Mucosa of stomach (tissue), 1 donor: Measurements from ENCODE around the gene PKD2L2.
"Not testable (repeated sequence)": the region's sequence is repeated elsewhere in the genome, so short reads cannot be mapped to it uniquely, and the experiment has no call there.

Source experiments
- H3K27me3 ChIP-seq: one replicate; pipeline ENCODE4 v1.7.0; 2013; ENCODE audit warnings: mild to moderate bottlenecking, low read length; ENCODE audit not compliant: control insufficient read depth, insufficient read depth
- H3K36me3 ChIP-seq: one replicate; pipeline ENCODE4 v1.7.0; 2013; ENCODE audit warnings: low read length; ENCODE audit not compliant: control insufficient read depth, insufficient read depth
- H3K4me1 ChIP-seq: one replicate; pipeline ENCODE4 v1.7.0; 2013; ENCODE audit warnings: mild to moderate bottlenecking, low read length; ENCODE audit not compliant: control insufficient read depth, insufficient read depth
- H3K4me3 ChIP-seq: one replicate; pipeline ENCODE4 v1.7.0; 2013; ENCODE audit warnings: low read length
- H3K9ac ChIP-seq: one replicate; pipeline ENCODE4 v1.7.0; 2013; ENCODE audit warnings: mild to moderate bottlenecking, low read length, moderate library complexity
- H3K9me3 ChIP-seq: one replicate; pipeline ENCODE4 v1.7.0; 2013; ENCODE audit warnings: mild to moderate bottlenecking, low read length, moderate library complexity; ENCODE audit not compliant: control insufficient read depth
- donor health status: Pancreatic carcinoma.

Gene PKD2L2

GRCh38 chr5:137935694-137936093 is 46.4 kb downstream of the PKD2L2 start:
- H3K27me3 ChIP-seq: no peaks in the 10 kb centered on the region
- H3K4me1 ChIP-seq: peaks cover 11% of the 10 kb centered on the region
- H3K9me3 ChIP-seq: no peaks in the 10 kb centered on the region
- H3K9ac ChIP-seq: no peak overlapping the region
- H3K4me3 ChIP-seq: no peak overlapping the region
- no peaks in the 10 kb centered on the region for H3K36me3 ChIP-seq

- no peaks in the 10 kb centered on the region for H3K9me3 ChIP-seq
- no peak overlapping the region for H3K4me3 ChIP-seq
- H3K36me3 ChIP-seq: peaks cover 4% of the 10 kb centered on the region
- H3K27me3 ChIP-seq: no peaks in the 10 kb centered on the region
- H3K4me1 ChIP-seq: peaks cover 6% of the 10 kb centered on the region
- no peak overlapping the region for H3K9ac ChIP-seq
Measured at GRCh38 chr5:137937994-137938750, 48.9 kb downstream of the PKD2L2 start.

- H3K9ac ChIP-seq: no peak overlapping the region
- H3K27me3 ChIP-seq: no peaks in the 10 kb centered on the region
- no peaks in the 10 kb centered on the region for H3K9me3 ChIP-seq
- H3K36me3 ChIP-seq: peaks cover 4% of the 10 kb centered on the region
- H3K4me1 ChIP-seq: peaks cover under 1% of the 10 kb centered on the region
- H3K4me3 ChIP-seq: no peak overlapping the region
Measured at GRCh38 chr5:137938751-137939143, 49.5 kb downstream of the PKD2L2 start.

GRCh38 chr5:137939331-137939730 is 50.1 kb downstream of the PKD2L2 start:
- H3K4me1 ChIP-seq: no peaks in the 10 kb centered on the region
- H3K36me3 ChIP-seq: peaks cover 4% of the 10 kb centered on the region
- H3K9me3 ChIP-seq: no peaks in the 10 kb centered on the region
- no peaks in the 10 kb centered on the region for H3K27me3 ChIP-seq
- H3K9ac ChIP-seq: no peak overlapping the region
- H3K4me3 ChIP-seq: no peak overlapping the region

- H3K4me1 ChIP-seq, H3K27me3 ChIP-seq, H3K4me3 ChIP-seq, H3K36me3 ChIP-seq, H3K9me3 ChIP-seq, H3K9ac ChIP-seq: not testable (repeated sequence)
Measured at GRCh38 chr5:137944280-137944679, 55.0 kb downstream of the PKD2L2 start.

- Histone ChIP-seq H3K4me1 (no peaks in the 10 kb centered on the region), H3K4me3 (no peak overlapping the region), H3K9me3 (no peaks in the 10 kb centered on the region), H3K9ac (no peak overlapping the region), H3K27me3 (no peaks in the 10 kb centered on the region), H3K36me3 (peaks cover 10% of the 10 kb centered on the region)
Measured at GRCh38 chr5:137945825-137946224, 56.6 kb downstream of the PKD2L2 start.

- no peaks in the 10 kb centered on the region for H3K9me3 ChIP-seq
- no peaks in the 10 kb centered on the region for H3K36me3 ChIP-seq
- H3K4me1 ChIP-seq: no peaks in the 10 kb centered on the region
- no peak overlapping the region for H3K4me3 ChIP-seq
- H3K9ac ChIP-seq: no peak overlapping the region
- H3K27me3 ChIP-seq: no peaks in the 10 kb centered on the region
Measured at GRCh38 chr5:137954131-137954879, 65.0 kb downstream of the PKD2L2 start.

GRCh38 chr5:137957948-137958347 is 68.7 kb downstream of the PKD2L2 start:
- no peaks in the 10 kb centered on the region for H3K27me3 ChIP-seq
- no peak overlapping the region for H3K4me3 ChIP-seq
- no peaks in the 10 kb centered on the region for H3K4me1 ChIP-seq
- H3K9ac ChIP-seq: no peak overlapping the region
- H3K36me3 ChIP-seq: no peaks in the 10 kb centered on the region
- H3K9me3 ChIP-seq: no peaks in the 10 kb centered on the region

- Histone ChIP-seq H3K9me3 (no peaks in the 10 kb centered on the region), H3K36me3 (no peaks in the 10 kb centered on the region), H3K4me3 (no peak overlapping the region), H3K9ac (no peak overlapping the region), H3K4me1 (no peaks in the 10 kb centered on the region), H3K27me3 (no peaks in the 10 kb centered on the region)
Measured at GRCh38 chr5:137959488-137959887, 70.2 kb downstream of the PKD2L2 start.

GRCh38 chr5:137960141-137960540 is 70.9 kb downstream of the PKD2L2 start:
- Histone ChIP-seq H3K4me3 (no peak overlapping the region), H3K9ac (no peak overlapping the region), H3K27me3 (no peaks in the 10 kb centered on the region), H3K9me3 (no peaks in the 10 kb centered on the region), H3K4me1 (no peaks in the 10 kb centered on the region), H3K36me3 (no peaks in the 10 kb centered on the region)

- Histone ChIP-seq H3K27me3 (no peaks in the 10 kb centered on the region), H3K9me3 (no peaks in the 10 kb centered on the region), H3K4me1 (no peaks in the 10 kb centered on the region), H3K9ac (no peak overlapping the region), H3K4me3 (no peak overlapping the region), H3K36me3 (no peaks in the 10 kb centered on the region)
Measured at GRCh38 chr5:137960819-137961218, 71.6 kb downstream of the PKD2L2 start.

- H3K27me3 ChIP-seq, H3K36me3 ChIP-seq, H3K4me1 ChIP-seq, H3K9ac ChIP-seq, H3K4me3 ChIP-seq, H3K9me3 ChIP-seq: not testable (repeated sequence)
Measured at GRCh38 chr5:137970384-137970783, 81.1 kb downstream of the PKD2L2 start.
